ENCODE measurements around the gene WDFY2.

DNA sequence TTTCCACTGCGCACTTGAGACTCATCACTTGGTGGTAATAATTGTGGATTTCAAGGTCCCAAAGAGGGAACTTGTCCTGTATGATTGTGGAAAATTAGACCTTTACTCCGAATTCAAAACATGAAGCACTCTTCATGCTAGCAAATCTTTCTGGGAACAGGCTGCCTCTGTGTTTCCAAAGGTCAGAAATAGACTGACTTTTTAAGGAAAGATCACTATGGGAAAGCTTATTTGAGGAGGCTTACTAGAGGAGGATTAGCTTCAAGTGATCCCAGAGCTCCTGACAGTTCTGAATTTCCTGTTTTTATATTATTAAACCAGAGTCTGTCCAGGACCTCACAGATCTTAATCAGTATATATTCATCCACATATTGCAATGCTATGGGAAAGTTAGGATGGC lies 5.5 kb downstream of the WDFY2 start:
- TF ChIP-seq, protein P1, sequence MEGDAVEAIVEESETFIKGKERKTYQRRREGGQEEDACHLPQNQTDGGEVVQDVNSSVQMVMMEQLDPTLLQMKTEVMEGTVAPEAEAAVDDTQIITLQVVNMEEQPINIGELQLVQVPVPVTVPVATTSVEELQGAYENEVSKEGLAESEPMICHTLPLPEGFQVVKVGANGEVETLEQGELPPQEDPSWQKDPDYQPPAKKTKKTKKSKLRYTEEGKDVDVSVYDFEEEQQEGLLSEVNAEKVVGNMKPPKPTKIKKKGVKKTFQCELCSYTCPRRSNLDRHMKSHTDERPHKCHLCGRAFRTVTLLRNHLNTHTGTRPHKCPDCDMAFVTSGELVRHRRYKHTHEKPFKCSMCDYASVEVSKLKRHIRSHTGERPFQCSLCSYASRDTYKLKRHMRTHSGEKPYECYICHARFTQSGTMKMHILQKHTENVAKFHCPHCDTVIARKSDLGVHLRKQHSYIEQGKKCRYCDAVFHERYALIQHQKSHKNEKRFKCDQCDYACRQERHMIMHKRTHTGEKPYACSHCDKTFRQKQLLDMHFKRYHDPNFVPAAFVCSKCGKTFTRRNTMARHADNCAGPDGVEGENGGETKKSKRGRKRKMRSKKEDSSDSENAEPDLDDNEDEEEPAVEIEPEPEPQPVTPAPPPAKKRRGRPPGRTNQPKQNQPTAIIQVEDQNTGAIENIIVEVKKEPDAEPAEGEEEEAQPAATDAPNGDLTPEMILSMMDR (IDR thresholded peaks at IDR 0.05): no peak
- no peak for TF ChIP-seq POLR2A (IDR thresholded peaks at IDR 0.05)
- TF ChIP-seq EP300 (IDR thresholded peaks at IDR 0.05): no peak
